GM19467 (cell line): Measurements from ENCODE around the gene PHF2.
A peak's percentile ranks its signal among the peaks of the same experiment; 100 is the strongest.

Experiments
- ATAC-seq: cut with Tn5 transposase; IDR thresholded peaks from one replicate; pipeline ENCODE4 v1.9.1; 2021; ENCODE audit warnings: mild to moderate bottlenecking, moderate library complexity; ENCODE audit not compliant: unreplicated experiment

Gene PHF2

GRCh38 chr9:93576258-93577077 lies at the start of gene PHF2:
TSS of gene PHF2 (plus strand) at chr9:93576584. CDS start at chr9:93576774, 190 bp downstream.
- ATAC-seq = no peak

GRCh38 chr9:93531374-93531773 lies 45.0 kb upstream of the PHF2 start:
- no peak for ATAC-seq

GRCh38 chr9:93532141-93532540 lies 44.2 kb upstream of the PHF2 start:
- no peak for ATAC-seq

GRCh38 chr9:93533863-93534262 lies 42.5 kb upstream of the PHF2 start:
- no peak for ATAC-seq

GRCh38 chr9:93536167-93536566 lies 40.2 kb upstream of the PHF2 start:
- no peak for ATAC-seq

- ATAC-seq = no peak
Measured at GRCh38 chr9:93536874-93537273, 39.5 kb upstream of the PHF2 start.

- ATAC-seq = no peak
Measured at GRCh38 chr9:93540305-93540704, 36.1 kb upstream of the PHF2 start.

- ATAC-seq = no peak
Measured at GRCh38 chr9:93541005-93541404, 35.4 kb upstream of the PHF2 start.

- ATAC-seq = no peak
Measured at GRCh38 chr9:93541581-93542349, 34.6 kb upstream of the PHF2 start.

GRCh38 chr9:93543117-93543516 lies 33.3 kb upstream of the PHF2 start:
- no peak for ATAC-seq

GRCh38 chr9:93546356-93546755 lies 30.0 kb upstream of the PHF2 start:
- ATAC-seq = no peak

GRCh38 chr9:93549611-93550010 lies 26.8 kb upstream of the PHF2 start:
- no peak for ATAC-seq

- ATAC-seq = no peak
Measured at GRCh38 chr9:93552923-93553322, 23.5 kb upstream of the PHF2 start.

- ATAC-seq = no peak
Measured at GRCh38 chr9:93555370-93555769, 21.0 kb upstream of the PHF2 start.

GRCh38 chr9:93557366-93558137 lies 18.8 kb upstream of the PHF2 start:
- no peak for ATAC-seq

- no peak for ATAC-seq
Measured at GRCh38 chr9:93558503-93558902, 17.9 kb upstream of the PHF2 start.

GRCh38 chr9:93560991-93561390 lies 15.4 kb upstream of the PHF2 start:
- no peak for ATAC-seq

- no peak for ATAC-seq
Measured at GRCh38 chr9:93562157-93562556, 14.2 kb upstream of the PHF2 start.

- no peak for ATAC-seq
Measured at GRCh38 chr9:93565089-93565488, 11.3 kb upstream of the PHF2 start.

- ATAC-seq = peak; percentile 88
Measured at GRCh38 chr9:93566408-93567270, 9.7 kb upstream of the PHF2 start.
